GM23338 (cell line): ENCODE results near the gene TCN2.

Experiments
- CTCF ChIP-seq, 2 experiments: fragments of 200-600 bp in 1 of 2; sonication (generic) in 1 of 2; conservative IDR thresholded peaks; 2 replicates each; pipeline versions ENCODE4 v1.5.1 to v1.6.1; 2016 to 2017; ENCODE audit warnings: antibody characterized with exemption in 2 of 2, low read depth in 2 of 2, mild to moderate bottlenecking in 2 of 2, moderate library complexity in 1 of 2
- JUNB ChIP-seq: IDR thresholded peaks from one replicate; pipeline ENCODE4 v1.6.1; 2016; ENCODE audit warnings: antibody characterized with exemption; ENCODE audit not compliant: unreplicated experiment
- POLR2AphosphoS5 ChIP-seq: IDR thresholded peaks from 2 replicates; pipeline ENCODE4 v1.6.1; 2016; ENCODE audit warnings: antibody characterized with exemption, low read depth
- REST ChIP-seq: IDR thresholded peaks from one replicate; pipeline ENCODE4 v1.6.1; 2018; ENCODE audit warnings: antibody characterized with exemption; ENCODE audit not compliant: unreplicated experiment

- TF ChIP-seq CTCF (conservative IDR thresholded peaks at IDR 0.05; ENCODE audit: low read depth in 2 of 2) (no peak), POLR2AphosphoS5 (no peak), JUNB (no peak), REST (no peak)
Observed at GRCh38 chr22:30598986-30599385, 8.0 kb upstream of the TCN2 start.
